ENCODE measurements around the gene TNXB.
"Not testable (repeated sequence)": the region's sequence is repeated elsewhere in the genome, so short reads cannot be mapped to it uniquely, and the experiment has no call there.

DNA sequence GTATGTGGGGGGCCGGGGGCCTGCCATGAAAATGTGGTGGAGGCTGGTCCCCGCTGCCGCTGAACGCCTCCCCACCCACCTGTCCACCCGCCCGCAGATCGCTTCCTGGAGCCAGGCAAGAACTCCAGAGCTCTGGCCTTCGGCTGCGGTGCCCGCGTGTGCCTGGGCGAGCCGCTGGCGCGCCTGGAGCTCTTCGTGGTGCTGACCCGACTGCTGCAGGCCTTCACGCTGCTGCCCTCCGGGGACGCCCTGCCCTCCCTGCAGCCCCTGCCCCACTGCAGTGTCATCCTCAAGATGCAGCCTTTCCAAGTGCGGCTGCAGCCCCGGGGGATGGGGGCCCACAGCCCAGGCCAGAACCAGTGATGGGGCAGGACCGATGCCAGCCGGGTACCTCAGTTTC lies 101.1 kb downstream of the TNXB start:
- TF ChIP-seq, protein P1, sequence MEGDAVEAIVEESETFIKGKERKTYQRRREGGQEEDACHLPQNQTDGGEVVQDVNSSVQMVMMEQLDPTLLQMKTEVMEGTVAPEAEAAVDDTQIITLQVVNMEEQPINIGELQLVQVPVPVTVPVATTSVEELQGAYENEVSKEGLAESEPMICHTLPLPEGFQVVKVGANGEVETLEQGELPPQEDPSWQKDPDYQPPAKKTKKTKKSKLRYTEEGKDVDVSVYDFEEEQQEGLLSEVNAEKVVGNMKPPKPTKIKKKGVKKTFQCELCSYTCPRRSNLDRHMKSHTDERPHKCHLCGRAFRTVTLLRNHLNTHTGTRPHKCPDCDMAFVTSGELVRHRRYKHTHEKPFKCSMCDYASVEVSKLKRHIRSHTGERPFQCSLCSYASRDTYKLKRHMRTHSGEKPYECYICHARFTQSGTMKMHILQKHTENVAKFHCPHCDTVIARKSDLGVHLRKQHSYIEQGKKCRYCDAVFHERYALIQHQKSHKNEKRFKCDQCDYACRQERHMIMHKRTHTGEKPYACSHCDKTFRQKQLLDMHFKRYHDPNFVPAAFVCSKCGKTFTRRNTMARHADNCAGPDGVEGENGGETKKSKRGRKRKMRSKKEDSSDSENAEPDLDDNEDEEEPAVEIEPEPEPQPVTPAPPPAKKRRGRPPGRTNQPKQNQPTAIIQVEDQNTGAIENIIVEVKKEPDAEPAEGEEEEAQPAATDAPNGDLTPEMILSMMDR (IDR thresholded peaks at IDR 0.05): not testable (repeated sequence)
- not testable (repeated sequence) for TF ChIP-seq POLR2A (IDR thresholded peaks at IDR 0.05)
